Measurements from ENCODE around the gene SART1. TPM values are rescaled to one million over a fixed set of nuclear protein-coding genes. Genes with fewer than 3 reads are reported as not detected.

SART1 gene
- total RNA-seq, 4 donors from 2014 or later = 32.3 to 96.1 (median 39.7) TPM

DNA sequence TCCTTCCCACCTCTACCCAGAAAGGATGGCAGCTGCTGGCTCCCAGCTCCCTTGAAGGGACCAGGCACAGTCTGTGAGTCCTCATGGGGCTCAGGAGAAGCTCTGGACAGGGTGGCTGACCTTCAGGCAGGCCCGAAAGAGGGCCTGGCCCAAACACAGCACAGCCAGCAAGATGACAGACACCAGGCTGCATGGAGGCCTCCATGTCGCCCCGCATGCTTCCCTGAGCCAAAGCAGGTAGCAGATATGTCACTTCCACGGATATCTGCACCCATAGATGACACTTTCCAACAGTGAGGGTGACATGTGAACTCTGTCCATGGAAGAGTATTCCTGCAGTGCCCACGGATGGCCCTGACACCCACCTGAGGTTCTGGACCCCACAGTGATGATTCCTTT is 22.1 kb downstream of the SART1 start:
- Histone ChIP-seq H3K27ac (peak overlapping the region in 1 of 4 donors; percentile 20), H3K27me3 (no peaks in the 10 kb centered on the region), H3K36me3 (peaks cover 0 to 18% of the 10 kb centered on the region in 2 donors), H3K9me3 (no peaks in the 10 kb centered on the region), H3K4me3 (no peak overlapping the region), H3K4me1 (peaks cover 0 to 17% (median 0%) of the 10 kb centered on the region in 3 donors)
- no peak for ATAC-seq
- no peak for TF ChIP-seq EP300 (IDR thresholded peaks at IDR 0.05)
- TF ChIP-seq POLR2AphosphoS5 (IDR thresholded peaks at IDR 0.05) = no peak
- TF ChIP-seq, protein P1, sequence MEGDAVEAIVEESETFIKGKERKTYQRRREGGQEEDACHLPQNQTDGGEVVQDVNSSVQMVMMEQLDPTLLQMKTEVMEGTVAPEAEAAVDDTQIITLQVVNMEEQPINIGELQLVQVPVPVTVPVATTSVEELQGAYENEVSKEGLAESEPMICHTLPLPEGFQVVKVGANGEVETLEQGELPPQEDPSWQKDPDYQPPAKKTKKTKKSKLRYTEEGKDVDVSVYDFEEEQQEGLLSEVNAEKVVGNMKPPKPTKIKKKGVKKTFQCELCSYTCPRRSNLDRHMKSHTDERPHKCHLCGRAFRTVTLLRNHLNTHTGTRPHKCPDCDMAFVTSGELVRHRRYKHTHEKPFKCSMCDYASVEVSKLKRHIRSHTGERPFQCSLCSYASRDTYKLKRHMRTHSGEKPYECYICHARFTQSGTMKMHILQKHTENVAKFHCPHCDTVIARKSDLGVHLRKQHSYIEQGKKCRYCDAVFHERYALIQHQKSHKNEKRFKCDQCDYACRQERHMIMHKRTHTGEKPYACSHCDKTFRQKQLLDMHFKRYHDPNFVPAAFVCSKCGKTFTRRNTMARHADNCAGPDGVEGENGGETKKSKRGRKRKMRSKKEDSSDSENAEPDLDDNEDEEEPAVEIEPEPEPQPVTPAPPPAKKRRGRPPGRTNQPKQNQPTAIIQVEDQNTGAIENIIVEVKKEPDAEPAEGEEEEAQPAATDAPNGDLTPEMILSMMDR (IDR thresholded peaks at IDR 0.05) = no peak
- no peak for TF ChIP-seq POLR2A (IDR thresholded peaks at IDR 0.05)
- WGBS, 2 donors (ENCODE audit: low coverage in 1 of 2) = no CpG with 5 or more reads among the region's 5 CpGs

DNA sequence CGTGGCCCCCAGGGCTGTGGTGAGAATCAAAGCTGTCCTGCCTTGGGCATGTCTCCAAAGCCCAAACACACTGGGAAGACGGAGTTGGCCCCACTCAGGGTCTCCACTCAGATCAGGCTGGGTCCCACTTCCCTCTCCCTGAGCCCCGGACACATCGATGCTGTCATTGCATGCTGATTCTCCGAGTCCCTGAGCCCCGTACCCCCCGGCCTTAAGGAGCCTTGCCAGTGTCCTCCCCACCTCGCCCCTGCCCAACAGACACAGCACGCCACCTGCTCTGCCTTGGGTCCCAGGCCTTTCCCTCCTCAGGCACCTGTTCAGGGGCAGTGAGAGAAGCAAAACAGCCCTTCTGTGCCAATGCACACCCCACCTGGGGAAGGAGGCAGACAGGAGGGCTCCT is 25.8 kb downstream of the SART1 start:
- Histone ChIP-seq H3K27me3 (no peaks in the 10 kb centered on the region), H3K9me3 (no peaks in the 10 kb centered on the region), H3K27ac (no peak overlapping the region), H3K36me3 (peaks cover 0 to 4% of the 10 kb centered on the region in 2 donors), H3K4me3 (no peak overlapping the region), H3K4me1 (peaks cover 0 to 29% (median 0%) of the 10 kb centered on the region in 3 donors)
- 25 to 75% methylated on average over 2 to 7 of the region's 9 CpGs for WGBS, 2 donors (ENCODE audit: low coverage in 1 of 2)
- no peak for ATAC-seq
- TF ChIP-seq, protein P1 (IDR thresholded peaks at IDR 0.05) = no peak
- TF ChIP-seq POLR2A (IDR thresholded peaks at IDR 0.05) (no peak), POLR2AphosphoS5 (IDR thresholded peaks at IDR 0.05) (no peak), EP300 (IDR thresholded peaks at IDR 0.05) (no peak)

DNA sequence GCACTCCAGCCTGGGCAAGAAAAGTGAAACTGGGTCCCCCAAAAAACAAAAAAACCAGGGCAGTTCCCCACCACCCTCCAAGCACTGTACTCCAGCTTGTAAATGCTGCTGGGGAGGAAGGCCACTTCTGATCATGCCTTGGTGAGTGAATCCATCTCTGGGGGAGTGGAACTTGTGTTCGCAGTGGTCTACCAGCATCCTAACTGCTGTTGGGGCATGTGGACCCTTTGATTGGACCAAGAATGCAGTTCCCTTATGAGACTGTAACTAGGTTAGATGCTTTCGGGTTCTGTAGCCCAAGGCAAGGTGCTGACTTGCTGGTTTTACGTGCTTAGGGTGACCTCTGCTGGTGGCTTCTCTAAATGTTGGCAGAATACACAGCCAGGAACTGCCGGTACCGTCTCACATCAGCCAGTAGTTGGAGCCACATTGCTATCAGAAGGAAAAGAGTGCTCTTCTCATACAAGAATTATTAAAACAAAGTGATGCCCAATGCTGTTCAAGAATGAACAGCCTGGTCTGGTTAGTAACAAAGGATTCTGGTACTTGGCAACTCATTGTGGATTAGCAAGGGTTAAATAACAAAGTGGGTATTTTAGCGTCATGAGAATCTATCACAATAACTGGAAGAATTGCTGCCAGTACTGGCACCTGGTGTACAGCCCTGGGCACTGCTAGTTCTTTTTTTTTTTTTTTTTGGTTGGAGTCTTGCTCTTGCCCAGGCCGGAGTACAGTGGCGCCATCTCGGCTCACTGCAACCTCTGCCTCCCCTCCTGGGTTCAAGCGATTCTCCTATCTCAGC is 27.5 kb downstream of the SART1 start:
- Histone ChIP-seq H3K9me3 (no peaks in the 10 kb centered on the region), H3K4me1 (peaks cover 0 to 29% (median 0%) of the 10 kb centered on the region in 3 donors), H3K4me3 (no peak overlapping the region), H3K27me3 (no peaks in the 10 kb centered on the region), H3K36me3 (peaks cover 0 to 4% of the 10 kb centered on the region in 2 donors), H3K27ac (peak overlapping the region in 3 of 4 donors; percentile 21 to 58 (median 53))
- no peak for TF ChIP-seq EP300 (IDR thresholded peaks at IDR 0.05)
- peak; percentile 69 for TF ChIP-seq POLR2AphosphoS5 (IDR thresholded peaks at IDR 0.05)
- no peak for TF ChIP-seq POLR2A (IDR thresholded peaks at IDR 0.05)
- TF ChIP-seq, protein P1 (IDR thresholded peaks at IDR 0.05) = peak in 3 of 4 experiments; percentile 90 to 97 (median 95)
- WGBS, 2 donors (ENCODE audit: low coverage in 1 of 2) = 0 to 16% methylated on average over 2 to 5 of the region's 10 CpGs
- peak; percentile 97 for ATAC-seq

DNA sequence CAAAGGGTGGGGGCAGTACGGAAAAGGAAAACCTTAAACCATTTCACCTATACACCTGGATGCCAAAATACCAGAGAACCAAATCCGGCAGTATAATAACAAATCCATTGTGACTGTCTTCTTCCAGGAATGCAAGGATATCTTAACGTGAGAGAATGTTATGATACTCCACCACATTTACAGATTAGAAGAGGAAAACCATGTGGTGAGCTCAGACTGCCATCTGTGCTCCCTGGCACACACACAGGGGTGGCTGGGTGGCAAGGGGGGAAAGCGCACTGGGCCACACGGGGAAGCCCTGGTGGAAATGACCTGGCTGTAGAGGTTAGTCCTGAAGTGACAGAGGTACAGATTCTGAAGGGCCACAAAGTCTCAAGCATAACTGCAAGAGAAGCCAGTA is 30.5 kb downstream of the SART1 start:
- no peak for ATAC-seq
- no peaks in the 10 kb centered on the region for H3K27me3 ChIP-seq
- H3K9me3 ChIP-seq = no peaks in the 10 kb centered on the region
- H3K36me3 ChIP-seq = peaks cover 0 to 12% of the 10 kb centered on the region in 2 donors
- WGBS, 2 donors (ENCODE audit: low coverage in 1 of 2) = 65 to 74% methylated on average over 2 to 5 of the region's 5 CpGs
- H3K27ac ChIP-seq = no peak overlapping the region
- H3K4me1 ChIP-seq = peaks cover 0 to 13% (median 0%) of the 10 kb centered on the region in 3 donors
- H3K4me3 ChIP-seq = no peak overlapping the region
- no peak for TF ChIP-seq POLR2AphosphoS5 (IDR thresholded peaks at IDR 0.05)
- TF ChIP-seq POLR2A (IDR thresholded peaks at IDR 0.05) = no peak
- no peak for TF ChIP-seq EP300 (IDR thresholded peaks at IDR 0.05)
- TF ChIP-seq, protein P1 (IDR thresholded peaks at IDR 0.05) = no peak

DNA sequence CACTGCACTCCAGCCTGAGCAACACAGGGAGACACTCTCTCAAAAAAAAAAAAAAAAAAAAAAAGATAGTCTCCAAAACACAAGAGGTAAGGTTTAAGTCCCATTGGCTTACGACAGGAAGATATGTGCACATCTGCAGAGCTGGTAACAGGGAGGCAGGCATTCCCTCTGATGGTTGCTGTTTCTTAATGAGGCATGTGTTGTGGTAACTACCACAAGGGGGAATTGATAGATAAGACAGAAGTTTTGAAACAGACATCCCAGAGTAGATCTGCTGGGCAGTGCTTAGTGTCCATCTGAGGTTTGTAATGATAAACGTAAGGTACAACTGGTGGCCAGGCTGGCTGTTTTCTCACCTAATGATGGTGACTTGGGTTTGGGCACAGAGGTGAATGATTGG is 35.8 kb downstream of the SART1 start:
- ATAC-seq = no peak
- H3K36me3 ChIP-seq = peaks cover 3 to 42% of the 10 kb centered on the region in 2 donors
- H3K4me3 ChIP-seq = no peak overlapping the region
- TF ChIP-seq, protein P1 (IDR thresholded peaks at IDR 0.05) = no peak
- no peak for TF ChIP-seq EP300 (IDR thresholded peaks at IDR 0.05)
- TF ChIP-seq POLR2A (IDR thresholded peaks at IDR 0.05) = no peak
- TF ChIP-seq POLR2AphosphoS5 (IDR thresholded peaks at IDR 0.05) = no peak
- 52 to 64% methylated on average over 2 of the region's 2 CpGs for WGBS, 2 donors (ENCODE audit: low coverage in 1 of 2)
- H3K9me3 ChIP-seq = no peaks in the 10 kb centered on the region
- H3K27ac ChIP-seq = no peak overlapping the region
- peaks cover 0 to 23% (median 14%) of the 10 kb centered on the region in 3 donors for H3K4me1 ChIP-seq
- H3K27me3 ChIP-seq = no peaks in the 10 kb centered on the region

Measured in gastroesophageal sphincter (tissue), 4 donors.